Measurements from ENCODE around the gene SIMC1. TPM values are rescaled to one million over a fixed set of nuclear protein-coding genes. Genes with fewer than 3 reads are reported as not detected.

Gene SIMC1
- 6.7 and 12.7 TPM in 2 replicates for total RNA-seq

DNA sequence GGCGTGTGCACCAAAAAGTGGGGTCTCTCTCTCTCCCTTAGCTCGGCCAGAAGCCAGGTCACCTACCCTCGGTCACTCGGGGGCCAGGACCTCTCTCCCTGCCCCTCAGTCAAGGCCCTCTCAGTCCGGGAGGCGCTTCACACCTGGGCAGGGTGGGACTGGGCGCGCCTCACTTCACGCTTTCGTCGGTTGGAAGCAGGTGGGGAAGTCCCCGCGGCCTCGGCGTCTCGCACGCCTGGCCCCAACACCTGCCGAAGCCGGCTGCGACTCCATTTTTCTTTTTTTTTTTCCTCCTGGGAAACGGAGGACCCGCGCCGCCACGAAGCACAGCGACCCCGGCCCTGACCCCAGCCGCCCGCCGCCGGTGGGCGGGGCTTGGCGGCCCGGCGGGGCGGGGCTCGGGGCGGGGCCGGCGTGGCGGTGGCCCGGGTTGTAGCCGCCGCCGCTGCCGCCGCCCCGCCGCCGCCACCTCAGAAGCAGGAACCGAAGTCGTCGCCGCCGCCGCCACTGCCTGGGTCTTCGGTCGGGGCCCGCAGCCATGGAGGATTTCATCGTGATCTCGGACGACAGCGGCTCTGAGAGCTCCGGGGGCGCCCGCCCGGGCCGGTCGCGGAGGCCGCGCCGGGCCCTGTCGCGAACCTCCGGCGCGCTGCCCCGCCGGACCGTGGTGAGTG is at the start of gene SIMC1:
TSS of gene SIMC1 (plus strand) at position 454 of the 674 bp plus-strand sequence. CDS start at position 539, 85 bp downstream.

DNA sequence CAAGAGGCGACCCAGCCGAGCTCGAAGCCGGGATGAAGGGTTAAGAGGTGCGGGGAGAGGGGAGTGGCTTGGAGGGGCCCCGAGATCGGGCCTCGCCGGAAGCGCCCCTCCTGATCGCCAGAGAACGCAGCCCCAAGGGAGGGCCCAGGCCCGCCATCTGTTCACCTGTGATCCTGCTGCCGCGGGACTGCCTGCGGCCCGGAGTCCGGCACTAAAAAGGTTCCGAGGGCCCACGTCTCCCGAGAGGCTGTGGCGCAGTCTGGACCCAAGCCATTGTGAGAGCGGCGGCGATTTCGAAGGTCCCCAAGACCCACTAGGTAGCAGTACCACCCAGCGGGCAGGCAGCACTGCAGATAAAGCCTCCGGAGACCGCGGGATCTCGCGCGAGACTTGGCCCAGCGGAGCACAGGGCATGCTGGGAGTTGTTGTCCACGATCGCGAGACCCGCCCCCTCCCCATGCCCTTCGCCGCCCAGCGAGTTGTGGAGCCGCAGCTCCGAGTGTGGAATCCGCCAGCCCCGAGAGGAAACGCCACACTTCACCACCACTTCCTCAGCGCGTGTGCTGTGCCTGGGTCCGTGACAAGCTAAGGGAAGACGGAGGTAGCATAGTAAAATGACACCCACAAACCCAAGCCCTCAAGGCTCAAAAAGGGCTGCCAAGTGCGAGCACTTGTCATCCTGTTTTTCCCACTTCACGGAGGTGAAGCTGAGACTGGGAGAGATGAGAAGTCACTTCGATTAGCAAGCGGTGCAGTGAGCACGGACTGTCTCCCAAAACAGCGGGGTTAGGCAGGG is 123.4 kb downstream of the SIMC1 start, which contains the start of gene KIAA1191:
TSS of gene KIAA1191 (minus strand) at position 328 of the 796 bp plus-strand sequence. CDS start 2,256 bp downstream, outside the sequence.

DNA sequence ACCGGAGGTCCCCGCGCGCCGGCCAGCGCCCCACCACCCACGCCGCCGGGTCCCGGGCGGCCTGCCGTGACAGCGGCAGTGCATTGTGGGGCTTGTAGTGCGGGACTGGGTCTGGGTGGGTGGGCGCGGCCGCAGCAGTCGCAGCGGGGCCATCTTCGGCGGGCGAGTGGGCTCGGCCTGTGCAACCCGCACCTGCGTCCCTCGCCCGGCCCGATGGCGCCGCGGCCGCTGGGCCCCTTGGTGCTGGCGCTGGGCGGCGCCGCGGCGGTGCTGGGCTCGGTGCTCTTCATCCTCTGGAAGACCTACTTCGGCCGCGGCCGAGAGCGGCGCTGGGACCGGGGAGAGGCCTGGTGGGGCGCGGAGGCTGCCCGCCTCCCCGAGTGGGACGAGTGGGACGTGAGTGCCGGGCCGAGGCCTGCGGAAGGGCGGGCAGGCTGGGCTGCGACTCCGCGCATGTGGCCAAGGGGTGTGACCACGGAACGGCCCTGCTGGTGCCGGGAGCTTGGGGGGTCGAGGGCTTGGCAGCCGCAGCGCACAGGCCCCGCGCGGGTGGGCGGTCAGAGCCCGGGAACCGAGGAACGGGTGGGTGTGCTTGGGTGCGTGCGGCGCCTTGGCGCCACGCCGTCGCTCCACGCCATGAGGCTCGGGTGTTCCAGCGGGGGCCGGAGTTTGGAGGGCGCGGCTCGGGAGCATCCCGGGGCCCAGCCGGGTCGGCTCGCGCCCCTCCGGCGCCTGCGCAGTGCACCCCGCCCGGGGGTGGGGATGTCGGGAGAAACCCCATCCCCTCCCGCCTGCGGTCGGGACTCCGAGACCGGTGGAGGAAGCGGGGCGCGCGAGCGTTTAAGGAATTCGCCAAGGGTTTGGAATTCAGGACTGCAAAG is 127.4 kb downstream of the SIMC1 start, which contains the start of gene ARL10:
TSS of gene ARL10 (plus strand) at position 137 of the 881 bp plus-strand sequence. CDS start at position 214, 77 bp downstream.

DNA sequence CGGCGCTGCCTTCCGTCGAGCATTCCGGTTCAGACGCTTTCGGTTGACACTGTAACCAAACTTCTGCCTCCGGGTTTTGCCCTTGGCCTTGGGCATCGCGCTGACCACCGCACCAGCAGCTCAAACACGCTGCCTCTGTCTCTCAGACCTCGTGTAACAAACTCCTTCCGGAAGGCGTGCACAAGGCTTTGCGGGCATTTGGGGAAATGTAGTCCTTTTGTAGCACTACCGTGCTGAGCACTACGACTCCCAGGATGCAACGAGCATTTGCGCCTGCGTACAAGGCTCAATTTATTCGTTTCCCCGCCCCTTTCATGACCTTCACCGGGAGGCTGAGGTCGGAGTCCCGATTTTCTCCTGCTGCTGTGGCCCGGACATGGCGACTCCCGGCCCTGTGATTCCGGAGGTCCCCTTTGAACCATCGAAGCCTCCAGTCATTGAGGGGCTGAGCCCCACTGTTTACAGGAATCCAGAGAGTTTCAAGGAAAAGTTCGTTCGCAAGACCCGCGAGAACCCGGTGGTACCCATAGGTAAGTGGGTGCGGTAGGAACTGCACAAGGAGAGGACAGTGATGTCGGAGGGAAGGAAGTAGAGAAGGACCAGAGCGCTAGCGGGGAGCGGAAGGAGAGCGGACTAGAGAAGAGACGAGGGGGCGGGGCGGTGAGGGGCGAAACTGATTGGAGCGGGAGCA is 150.4 kb downstream of the SIMC1 start, which contains the start of the genes HIGD2A and NOP16:
TSS of gene HIGD2A (plus strand) at position 308 of the 691 bp plus-strand sequence. CDS start at position 377, 69 bp downstream.
TSS of gene NOP16 (minus strand) at position 155 of the 691 bp plus-strand sequence. CDS start at position 96, 59 bp downstream.

Other genes starting within 250 kb of the SIMC1 start
- gene KIAA1191, start 123.3 kb downstream of the SIMC1 start, total RNA-seq: 44.6 and 52.2 TPM in 2 replicates
- gene ARL10, start 127.1 kb downstream of the SIMC1 start, total RNA-seq: 8.4 and 9.0 TPM in 2 replicates
- 19.1 and 19.6 TPM in 2 replicates for gene NOP16, start 150.2 kb downstream of the SIMC1 start, total RNA-seq
- gene HIGD2A, start 150.3 kb downstream of the SIMC1 start, total RNA-seq: 70.5 and 122 TPM in 2 replicates
- 72.9 and 73.5 TPM in 2 replicates for gene CLTB, start 178.1 kb downstream of the SIMC1 start, total RNA-seq
- gene FAF2, start 210.0 kb downstream of the SIMC1 start, total RNA-seq: 26.2 and 27.1 TPM in 2 replicates

All from cardiac ventricle fibroblast (primary cell).